ENCODE results near the gene NINL.

- TF ChIP-seq, protein P1, sequence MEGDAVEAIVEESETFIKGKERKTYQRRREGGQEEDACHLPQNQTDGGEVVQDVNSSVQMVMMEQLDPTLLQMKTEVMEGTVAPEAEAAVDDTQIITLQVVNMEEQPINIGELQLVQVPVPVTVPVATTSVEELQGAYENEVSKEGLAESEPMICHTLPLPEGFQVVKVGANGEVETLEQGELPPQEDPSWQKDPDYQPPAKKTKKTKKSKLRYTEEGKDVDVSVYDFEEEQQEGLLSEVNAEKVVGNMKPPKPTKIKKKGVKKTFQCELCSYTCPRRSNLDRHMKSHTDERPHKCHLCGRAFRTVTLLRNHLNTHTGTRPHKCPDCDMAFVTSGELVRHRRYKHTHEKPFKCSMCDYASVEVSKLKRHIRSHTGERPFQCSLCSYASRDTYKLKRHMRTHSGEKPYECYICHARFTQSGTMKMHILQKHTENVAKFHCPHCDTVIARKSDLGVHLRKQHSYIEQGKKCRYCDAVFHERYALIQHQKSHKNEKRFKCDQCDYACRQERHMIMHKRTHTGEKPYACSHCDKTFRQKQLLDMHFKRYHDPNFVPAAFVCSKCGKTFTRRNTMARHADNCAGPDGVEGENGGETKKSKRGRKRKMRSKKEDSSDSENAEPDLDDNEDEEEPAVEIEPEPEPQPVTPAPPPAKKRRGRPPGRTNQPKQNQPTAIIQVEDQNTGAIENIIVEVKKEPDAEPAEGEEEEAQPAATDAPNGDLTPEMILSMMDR (IDR thresholded peaks at IDR 0.05; ENCODE audit: control extremely low read depth in 1 of 3, insufficient read depth in 1 of 3, low read depth in 1 of 3, low read length in 3 of 3) = no peak
- TF ChIP-seq SP2 (IDR thresholded peaks at IDR 0.05; ENCODE audit: low read length) (no peak), EGR1 (IDR thresholded peaks at IDR 0.05; ENCODE audit: borderline replicate concordance, low read depth, low read length) (no peak)
These were observed 40.2 kb downstream of the NINL start for GRCh38 chr20:25545171-25545570.
